Stimulated activated CD4-positive, alpha-beta T cell treated with anti-CD3 and anti-CD28 coated beads, TNF-alpha, amount 100 ng/mL, for 24 hours (primary cell): ENCODE data around the gene ARHGAP35.
"Not testable (repeated sequence)": the region's sequence is repeated elsewhere in the genome, so short reads cannot be mapped to it uniquely, and the experiment has no call there.

Experiments used
- DNase-seq, 3 experiments: peaks; one replicate each; pipeline ENCODE4 v3.0.0-alpha.2; 2020; ENCODE audit warnings: low read depth in 3 of 3

ARHGAP35 gene

DNA sequence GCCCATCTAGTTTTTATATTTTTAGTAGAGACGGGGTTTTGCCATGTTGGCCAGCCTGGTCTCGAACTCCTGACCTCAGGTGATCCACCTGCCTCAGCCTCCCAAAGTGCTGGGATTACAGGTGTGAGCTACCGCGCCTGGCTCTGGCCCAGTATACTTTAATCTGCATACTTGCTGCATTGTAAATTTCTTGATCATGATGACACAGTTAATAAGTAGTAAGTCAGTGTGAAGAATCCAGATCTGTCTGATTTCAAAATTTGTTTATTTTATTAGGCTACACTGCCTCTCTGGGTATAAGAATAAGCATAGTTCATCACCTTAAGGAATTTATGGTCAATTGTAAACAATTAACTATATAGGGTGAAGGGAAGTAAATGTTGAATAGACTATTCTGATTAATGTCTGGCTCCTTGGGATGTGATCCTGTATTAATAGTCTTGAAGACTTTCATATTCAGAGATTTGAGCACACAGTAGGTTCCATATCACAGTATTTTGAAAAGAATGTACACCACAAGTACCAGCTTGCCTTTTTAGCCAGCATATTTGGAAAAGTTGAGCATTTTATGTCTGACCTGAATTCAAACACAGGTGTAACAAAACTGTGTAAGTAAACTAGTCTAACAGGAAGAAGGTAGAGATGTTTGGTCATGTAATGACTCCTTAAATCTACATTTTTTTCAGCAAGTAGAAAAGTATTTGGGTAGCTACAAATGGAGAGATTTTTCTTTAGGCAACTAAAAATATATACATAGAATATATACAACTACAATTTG, 7.4 kb downstream of the ARHGAP35 start:
- DNase-seq: no peak

DNA sequence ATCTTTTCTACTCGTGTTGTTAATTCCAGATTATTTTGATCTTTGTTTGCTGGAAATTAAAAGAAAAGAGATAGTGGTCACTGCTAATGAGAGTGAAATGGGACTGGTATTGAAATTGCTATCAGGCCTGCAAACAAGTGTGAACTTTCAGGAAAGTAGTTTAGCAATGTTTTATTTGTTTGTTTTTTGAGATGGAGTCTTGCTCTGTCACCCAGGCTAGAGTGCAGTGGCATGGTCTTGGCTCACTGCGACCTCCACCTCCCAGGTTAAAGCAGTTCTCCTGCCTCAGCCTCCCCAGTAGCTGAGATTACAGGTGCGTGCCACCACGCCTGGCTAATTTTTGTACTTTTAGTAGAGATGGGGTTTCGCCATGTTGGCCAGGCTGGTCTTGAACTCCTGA, 10.4 kb downstream of the ARHGAP35 start:
- DNase-seq: not testable (repeated sequence)

DNA sequence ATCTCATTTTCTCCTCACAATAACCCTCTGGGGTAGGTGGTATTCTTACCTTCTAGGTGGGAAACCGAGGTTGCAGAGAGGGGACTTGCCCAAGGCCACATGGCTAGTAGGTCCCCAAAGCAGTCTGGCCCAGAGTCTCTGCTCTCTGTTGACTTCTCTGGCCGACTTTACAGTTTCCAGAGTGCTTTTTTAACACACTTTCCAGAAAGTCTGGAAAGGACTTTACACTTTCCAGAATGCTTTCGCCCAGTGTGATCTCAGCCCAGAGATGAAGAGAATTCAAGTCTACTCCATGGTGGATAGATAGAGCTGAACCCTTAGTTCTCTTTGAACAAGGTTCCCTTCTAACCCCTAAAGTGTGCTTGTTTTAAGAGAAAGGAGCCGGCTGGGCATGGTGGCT, 12.2 kb downstream of the ARHGAP35 start:
- DNase-seq: no peak

DNA sequence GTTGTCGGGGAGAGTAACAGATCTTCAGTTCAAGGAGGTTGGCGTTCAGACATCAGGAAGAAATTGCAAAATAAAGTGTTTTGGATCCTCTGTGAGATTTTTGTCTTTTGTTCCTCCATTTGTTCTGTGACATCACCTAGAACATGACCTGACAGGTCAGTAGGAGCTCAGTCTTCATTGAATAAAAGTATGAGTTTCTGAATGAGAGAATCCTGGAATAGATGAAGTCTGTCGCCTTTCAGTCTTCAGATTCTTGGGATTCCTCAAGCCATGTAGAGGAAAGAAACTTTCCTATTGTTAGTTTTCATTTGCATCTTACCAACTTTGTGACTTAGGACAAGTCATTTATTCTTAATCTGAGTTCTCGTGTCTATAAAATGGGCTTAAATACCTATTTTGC, 14.4 kb downstream of the ARHGAP35 start:
- no peak for DNase-seq

DNA sequence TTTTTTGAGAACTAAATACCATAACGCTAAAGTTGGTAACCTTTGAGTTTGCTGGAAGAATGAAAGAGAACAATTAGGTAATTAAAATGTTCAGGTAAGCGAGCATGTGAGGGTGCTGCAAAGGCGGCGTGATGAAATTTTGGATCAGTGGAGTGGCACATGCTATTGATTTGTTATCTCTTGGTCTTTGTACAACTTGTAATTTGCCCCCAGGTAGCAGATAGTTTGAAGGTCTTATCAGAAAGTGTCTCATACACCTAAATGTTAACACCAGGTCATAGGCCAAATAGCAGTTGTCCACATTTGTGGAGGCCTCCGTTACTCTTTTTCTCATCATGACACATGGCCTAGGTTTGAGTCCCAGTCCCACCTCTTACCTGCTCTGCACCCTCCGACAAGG, 14.9 kb downstream of the ARHGAP35 start:
- DNase-seq: no peak

DNA sequence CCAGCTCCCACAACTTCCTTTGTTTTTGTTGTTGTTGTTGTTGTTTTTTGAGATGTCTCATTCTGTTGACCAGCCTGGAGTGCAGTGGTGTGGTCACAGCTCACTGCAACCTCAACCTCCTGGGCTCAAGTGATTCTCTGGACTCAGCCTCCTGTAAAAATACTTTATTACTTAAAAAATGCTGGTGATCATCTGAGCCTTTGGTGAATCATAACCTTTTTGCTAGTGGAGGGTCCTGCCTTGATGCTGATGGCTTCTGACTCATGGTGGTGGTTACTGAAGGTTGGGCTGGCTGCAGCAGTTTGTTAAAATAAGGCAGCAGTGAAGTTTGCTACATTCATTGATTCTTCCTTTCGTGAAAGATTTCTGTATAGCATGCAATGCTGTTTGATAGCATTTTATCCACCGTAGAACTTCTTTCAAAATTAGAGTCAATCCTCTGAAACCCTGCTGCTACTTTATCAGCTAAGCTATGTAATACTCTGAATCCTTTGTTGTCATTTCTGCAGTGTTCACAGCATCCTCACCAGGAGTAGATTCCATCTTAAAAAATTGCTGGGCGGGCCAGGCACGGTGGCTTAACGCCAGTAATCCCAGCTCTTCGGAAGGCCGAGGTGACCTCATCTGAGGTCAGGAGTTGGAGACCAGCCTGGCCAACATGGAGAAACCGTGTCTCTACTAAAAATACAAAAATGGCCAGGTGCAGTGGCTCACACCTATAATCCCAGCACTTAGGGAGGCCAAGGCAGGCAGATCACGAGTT, 18.0 kb downstream of the ARHGAP35 start:
- no peak for DNase-seq

DNA sequence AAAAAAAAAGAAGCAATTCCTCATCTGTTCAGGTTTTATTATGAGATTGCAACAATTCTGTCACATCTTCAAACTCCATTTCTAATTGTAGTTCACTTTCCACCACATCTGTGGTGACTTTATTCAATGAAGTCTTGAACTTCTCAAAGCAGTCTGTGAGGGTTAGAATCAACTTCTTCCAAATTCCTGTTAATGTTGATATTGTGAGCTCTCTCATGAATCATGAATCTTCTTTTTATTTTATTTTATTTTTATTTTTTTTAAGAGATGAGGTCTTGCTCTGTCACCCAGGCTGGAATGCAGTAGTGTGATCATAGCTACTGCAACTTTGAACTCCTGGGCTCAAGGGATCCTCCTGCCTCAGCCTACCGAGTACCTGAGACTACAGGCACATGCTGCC, 19.6 kb downstream of the ARHGAP35 start:
- no peak for DNase-seq

DNA sequence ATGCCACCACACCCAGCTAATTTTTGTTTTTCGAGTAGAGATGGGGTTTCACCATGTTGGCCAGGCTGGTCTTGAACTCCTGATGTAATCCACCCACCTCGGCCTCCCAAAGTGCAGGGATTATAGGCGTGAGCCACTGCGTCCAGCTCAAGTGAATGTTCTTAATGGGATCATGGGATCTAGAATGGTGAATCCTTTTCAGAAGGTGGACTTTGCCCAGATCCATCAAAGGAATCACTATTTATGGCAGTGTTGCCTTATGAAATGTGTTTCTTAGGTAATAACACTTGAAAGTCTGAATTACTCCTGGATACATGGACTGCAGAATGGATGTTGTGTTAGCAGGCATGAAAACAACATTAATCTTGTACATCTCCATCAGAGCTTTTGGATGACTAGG, 20.3 kb downstream of the ARHGAP35 start:
- no peak for DNase-seq

DNA sequence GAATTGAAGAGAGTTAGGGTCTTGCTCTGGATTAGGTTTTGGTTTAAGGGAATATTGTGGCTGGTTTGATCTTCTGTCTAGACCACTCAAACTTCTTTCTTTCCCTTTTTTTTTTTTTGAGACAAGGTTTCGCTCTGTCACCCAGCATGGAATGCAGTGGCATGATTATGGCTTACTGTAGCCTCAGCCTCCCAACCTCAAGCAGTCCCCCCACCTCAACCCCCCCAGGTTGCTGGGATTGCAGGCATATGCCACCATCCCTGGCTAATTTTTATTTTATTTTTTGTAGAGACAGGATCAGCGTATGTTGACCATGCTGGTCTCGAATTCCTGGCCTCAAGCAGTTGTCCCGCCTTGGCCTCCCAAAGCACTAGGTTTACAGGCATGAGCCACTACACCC, 21.2 kb downstream of the ARHGAP35 start:
- no peak for DNase-seq

DNA sequence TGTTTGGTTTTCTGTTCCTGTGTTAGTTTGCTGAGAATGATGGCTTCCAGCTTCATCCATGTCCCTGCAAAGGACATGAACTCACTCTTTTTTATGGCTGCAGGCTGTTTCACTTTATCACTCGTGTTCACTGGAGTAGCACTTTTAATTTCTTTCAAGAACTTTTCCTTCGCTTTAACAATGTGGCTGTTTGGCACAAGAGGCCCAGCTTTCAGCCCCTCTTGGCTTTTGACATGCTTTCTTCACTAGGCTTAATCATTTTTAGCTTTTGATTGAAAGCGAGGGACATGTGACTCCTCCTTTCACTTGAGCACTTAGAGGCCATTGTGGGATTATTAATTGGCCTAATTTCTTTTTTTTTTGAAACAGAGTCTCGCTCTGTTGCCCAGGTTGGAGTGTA, 22.0 kb downstream of the ARHGAP35 start:
- not testable (repeated sequence) for DNase-seq

DNA sequence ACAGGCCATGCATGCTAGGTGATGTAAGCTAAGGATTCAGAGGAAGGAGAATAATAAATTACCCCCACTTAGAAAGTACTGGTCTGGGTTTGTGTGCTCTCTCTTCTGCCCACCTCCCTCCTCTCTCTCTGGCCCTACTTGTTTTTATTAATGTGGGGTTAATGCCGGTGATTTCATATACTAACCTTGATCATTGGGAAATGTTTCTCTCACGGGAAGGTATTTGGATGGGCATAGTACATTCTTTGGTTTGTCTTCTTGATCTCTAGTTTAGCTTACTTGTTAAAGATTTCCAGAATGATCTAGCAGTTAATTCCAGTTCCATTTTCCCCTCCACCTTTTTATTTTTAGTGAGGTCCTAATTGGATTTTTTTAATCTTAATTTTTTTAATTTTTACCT, 24.6 kb downstream of the ARHGAP35 start:
- DNase-seq: no peak

DNA sequence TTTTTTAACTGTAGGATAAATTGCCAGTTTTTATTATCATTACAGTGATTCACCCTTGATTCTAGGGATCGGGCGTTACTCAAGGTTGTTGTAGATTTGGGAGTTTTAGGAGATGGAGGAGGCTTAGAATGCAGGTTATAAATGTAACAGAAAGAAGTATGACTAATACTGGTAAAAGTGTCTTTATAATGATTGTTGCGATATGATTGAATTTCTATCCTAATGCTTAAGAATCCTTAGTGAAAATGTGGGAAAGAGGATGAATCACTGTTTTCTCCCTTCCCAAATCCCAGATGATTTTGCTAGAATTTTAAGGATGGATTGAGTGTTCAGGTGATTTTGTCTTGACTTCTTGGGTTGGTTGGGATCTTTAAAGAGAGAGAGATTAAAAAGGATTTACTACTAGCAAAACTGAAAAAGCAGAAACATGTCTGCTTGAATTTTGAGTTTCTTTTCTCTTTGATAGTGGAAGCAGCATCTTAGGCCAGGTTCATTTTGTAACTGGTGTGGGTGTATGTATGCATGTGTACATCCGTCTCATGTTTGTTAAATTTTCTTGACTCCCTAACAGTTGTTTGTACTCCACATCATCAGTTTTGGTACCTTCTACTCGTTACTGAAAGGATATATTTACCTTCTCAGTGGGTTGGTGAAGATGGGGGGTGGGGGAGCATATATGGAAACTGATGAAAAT, 25.9 kb downstream of the ARHGAP35 start:
- DNase-seq: no peak

DNA sequence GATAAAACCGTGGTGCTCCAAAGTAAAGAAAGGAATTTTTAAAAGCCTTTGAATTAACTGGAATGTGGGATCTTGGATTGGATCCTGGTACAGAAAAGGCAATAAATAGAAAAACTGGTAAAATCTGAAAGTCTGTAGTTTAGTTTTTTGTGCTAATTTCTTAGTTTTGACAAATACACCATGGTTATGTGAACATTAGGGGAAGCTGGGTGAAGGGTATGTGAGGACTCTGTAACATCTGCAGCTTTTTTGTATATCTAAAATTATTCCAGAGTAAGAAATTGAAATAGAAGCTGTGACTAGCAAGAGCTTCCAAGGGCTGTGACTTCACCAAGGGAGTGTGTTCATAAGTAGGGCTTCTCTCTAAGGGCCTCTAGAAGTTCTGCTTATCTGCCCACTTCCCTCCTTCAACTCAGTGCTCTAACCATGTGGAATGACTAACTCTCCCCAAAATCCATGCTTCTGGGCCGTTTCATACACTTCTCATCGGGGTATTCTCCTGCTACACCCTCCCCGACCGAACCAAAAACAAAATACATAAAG, 26.5 kb downstream of the ARHGAP35 start:
- no peak for DNase-seq

DNA sequence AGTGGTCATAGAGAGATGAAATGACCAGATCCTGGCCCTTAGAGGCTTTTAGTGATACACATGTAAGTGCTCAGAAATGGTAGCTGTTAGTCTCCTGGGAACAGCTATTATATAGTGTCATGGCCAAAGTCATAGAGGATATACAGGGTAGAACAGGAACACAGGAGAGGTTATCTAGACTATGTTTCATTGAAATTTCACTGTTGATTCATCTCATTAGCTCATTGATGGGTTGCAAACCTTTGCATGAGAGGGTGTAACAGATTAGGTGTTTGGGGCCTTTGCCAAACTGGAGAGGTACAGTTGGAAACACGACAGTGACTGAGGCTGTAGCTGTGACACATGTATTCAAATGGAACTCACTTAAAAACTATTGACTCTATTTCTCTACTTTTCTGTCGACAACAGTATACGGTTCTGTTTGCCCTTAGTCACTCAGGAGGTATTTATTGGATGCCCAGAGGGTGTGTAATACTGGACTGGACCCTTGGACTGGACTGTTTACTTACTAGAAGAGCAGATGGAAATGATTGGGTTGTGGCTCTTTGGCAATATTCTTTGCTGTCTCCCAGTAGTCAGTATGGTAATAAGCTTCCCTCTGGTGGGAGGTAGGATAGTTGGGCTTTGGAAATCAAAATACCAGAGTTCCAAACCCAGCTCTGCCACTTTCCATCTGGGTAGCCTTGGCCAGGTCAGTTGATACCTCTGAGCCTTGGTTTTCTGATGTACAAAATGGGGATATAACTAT, 29.8 kb downstream of the ARHGAP35 start:
- DNase-seq: no peak

DNA sequence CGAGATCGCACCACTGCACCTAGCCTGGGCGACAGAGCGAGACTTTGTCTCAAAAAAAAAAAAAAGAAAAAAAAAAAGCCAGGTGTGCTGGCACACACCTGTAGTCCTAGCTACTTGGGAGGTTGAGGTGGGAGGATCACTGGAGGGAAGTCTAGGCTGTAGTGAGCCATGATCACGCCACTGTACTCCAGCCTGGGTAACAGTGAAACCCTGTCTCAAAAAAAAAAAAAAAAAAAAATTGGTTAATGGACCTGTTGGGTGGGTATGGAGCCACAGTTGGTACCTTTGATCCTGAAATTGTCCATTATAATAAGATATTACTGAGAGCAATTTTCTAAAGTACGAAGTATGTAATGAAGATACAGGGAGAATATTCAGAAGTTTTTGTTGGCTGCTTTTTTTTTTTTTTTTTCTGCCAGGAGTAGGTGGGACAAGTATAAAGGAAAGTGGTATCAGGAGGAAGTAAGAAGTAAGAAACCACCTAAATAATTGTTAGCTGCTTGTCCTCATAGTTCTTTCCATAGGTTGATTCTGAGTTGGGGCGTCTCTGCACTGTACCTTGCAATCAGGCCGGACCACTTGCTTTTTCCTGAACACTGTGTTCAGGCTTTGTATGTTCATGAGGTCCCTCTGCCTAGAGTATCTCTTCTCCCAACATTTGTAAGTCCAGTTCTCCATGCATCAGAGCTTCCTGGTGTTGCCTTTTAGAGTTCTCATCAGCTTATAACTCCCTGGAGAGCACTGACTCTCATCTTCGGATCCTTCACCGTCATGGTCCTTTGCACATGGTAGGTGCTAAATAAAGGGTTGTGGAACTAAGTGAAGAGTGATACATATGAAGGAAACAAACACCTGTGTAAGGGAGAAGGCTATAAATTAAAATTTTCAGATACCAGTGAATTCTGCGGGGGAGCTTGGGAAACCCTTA, 31.7 kb downstream of the ARHGAP35 start:
- DNase-seq: no peak

DNA sequence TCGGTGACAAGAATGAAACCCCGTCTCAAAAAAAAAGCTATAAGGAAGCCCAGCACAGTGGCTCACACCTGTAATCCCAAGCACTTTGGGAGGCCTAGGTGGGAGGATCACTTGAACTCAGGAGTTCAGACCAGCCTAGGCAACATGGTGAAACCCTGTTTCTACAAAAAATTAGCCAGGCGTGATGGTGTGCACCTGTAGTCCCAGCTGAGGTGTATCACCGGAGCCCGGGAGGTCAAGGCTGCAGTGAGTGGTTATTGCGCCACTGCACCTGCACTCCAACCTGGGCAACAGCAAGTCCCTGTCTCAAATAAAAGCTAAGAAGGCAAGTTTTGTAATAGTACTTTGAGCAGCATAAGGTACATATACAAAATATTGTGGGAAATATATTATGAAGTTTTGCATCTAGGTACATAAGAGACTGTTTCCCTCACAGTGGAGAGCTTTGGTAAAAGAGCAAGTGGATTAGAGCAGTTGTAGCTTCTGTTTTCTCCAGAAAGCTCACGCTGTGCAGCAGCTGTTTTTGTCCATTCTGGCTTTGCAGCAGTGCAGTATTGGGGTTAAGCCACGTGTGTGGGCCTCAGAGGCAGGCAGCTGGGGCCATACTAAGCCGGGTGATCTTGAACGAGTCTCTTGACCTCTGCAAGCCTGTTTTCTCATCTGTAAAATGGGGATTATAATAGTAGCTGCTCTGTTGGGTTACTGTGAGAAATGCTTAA, 35.4 kb downstream of the ARHGAP35 start:
- DNase-seq: no peak

DNA sequence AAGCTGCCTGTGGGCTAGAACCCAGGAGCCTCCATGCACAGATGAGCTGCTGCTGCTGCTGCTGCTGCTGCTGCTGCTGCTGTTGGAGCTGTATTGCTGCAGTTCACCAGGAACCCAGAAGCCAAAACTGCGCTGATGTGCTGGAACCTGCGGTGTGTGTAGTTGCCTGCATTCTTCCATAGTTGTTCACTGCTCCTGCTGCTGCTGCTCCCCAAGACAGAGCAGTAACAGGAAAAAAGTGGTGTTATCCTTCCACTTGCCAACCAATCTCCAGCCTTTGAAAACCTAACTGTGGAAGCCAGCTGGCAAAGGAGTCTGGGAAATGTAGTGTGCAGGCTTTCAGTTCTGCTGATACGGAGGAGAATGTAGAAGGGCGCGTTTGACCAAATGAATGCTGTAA, 37.9 kb downstream of the ARHGAP35 start:
- DNase-seq: no peak

DNA sequence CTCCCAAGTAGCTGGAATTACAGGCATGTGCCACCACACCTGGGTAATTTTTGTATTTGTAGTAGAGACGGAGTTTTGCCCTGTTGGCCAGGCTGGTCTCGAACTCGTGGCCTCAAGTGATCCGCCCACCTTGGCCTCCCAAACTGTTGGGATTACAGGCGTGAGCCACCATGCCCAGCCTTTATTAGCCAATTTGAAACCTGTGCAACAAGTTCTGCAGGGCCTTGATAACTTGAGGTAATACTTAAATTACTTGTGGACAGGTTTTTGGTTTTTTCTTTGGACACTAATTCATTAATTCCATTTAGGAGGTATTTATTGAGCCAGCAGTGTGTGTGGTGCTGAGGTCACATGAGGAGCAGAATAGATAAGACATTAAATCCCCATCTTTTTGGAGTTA, 39.5 kb downstream of the ARHGAP35 start:
- DNase-seq: no peak

DNA sequence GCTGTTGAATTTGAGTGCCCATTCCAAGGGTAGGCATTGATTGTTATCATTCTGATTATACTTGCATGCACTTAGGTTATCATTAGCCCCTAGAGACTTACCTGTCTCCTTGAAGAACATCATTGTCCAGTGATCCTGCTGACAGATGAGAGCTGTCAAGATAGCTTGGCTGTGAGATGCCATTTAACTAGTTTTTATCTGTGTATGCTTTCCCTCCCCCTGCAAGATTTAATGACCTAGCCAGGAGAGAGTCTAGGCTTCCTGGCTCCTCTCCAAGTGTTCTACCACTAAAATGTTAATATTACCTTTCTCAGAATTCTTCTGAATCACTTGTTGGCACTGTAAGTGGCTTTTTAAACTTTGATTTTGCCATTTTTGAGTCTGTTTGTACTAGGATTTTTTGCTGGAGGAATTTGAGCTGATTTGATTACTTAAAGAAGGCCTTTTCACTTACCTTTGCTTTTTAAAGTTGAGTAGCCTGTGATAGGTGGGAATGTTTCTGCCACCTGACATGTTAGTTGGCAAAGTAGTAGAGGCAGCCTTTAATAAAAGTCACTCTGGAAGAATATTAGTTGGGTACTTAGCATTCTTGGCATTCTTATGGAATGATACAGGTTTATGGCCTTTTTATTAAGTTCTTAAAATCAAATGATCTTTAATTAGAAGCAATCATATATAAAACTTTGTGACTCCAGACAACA, 41.1 kb downstream of the ARHGAP35 start:
- no peak for DNase-seq
